ENCODE results near the gene ERBB2. TPM values are rescaled to one million over a fixed set of nuclear protein-coding genes. Genes with fewer than 3 reads are reported as not detected.

ERBB2 gene
- total and polyA plus RNA-seq, 2 of the 13 experiments (the other 11 are each of a cell fraction or from before 2014, with no cell fraction given), result 57.7 to 64.1 TPM

- peak; percentile 59 for TF ChIP-seq ZEB1 (IDR thresholded peaks at IDR 0.05; ENCODE audit: insufficient replicate concordance, low read depth)
- no peak for TF ChIP-seq ZNF451 (CRISPR knock-in tag; IDR thresholded peaks at IDR 0.05)
- TF ChIP-seq ZNF335 (CRISPR knock-in tag; IDR thresholded peaks at IDR 0.05), result peak; percentile 74
- TF ChIP-seq TEAD3 (CRISPR knock-in tag; optimal IDR thresholded peaks at IDR 0.05; ENCODE audit: borderline replicate concordance), result peak; percentile 30
- no peak for TF ChIP-seq SOX13 (IDR thresholded peaks at IDR 0.05)
- TF ChIP-seq SOX13 (CRISPR knock-in tag; conservative IDR thresholded peaks at IDR 0.05 in 1 of 2, IDR thresholded peaks at IDR 0.05 in 1 of 2), result peak in 1 of 2 experiments; percentile 55; a peak in 2 of 4 replicates
- peak; percentile 89 for TF ChIP-seq ZFX (CRISPR knock-in tag; IDR thresholded peaks at IDR 0.05; ENCODE audit: low read depth)
- TF ChIP-seq KDM6A (CRISPR knock-in tag; IDR thresholded peaks at IDR 0.05; ENCODE audit: low read depth), result peak; percentile 48
- peak; percentile 52 for TF ChIP-seq POGK (CRISPR knock-in tag; conservative IDR thresholded peaks at IDR 0.05)
- no peak for TF ChIP-seq CENPBD1 (CRISPR knock-in tag; IDR thresholded peaks at IDR 0.05; ENCODE audit: borderline replicate concordance, low read depth)
- no peak for TF ChIP-seq ATF5 (CRISPR knock-in tag; IDR thresholded peaks at IDR 0.05; ENCODE audit: low read depth)
- TF ChIP-seq MAZ (IDR thresholded peaks at IDR 0.05; ENCODE audit: borderline replicate concordance, low read depth, low read length), result peak; percentile 57; the same call in 1 of the 2 replicates
- TF ChIP-seq MAZ (CRISPR knock-in tag; IDR thresholded peaks at IDR 0.05; ENCODE audit: low read depth), result peak; percentile 35; the same call in 1 of the 2 replicates
- TF ChIP-seq FOXA3 (CRISPR knock-in tag; IDR thresholded peaks at IDR 0.05), result peak; percentile 71; the same call in 1 of the 2 replicates
- TF ChIP-seq ZNF687 (CRISPR knock-in tag; IDR thresholded peaks at IDR 0.05), result peak; percentile 93
- TF ChIP-seq THAP9 (CRISPR knock-in tag; IDR thresholded peaks at IDR 0.05; ENCODE audit: borderline replicate concordance), result peak; percentile 42; the same call in 1 of the 2 replicates
- TF ChIP-seq NCOR1 (IDR thresholded peaks at IDR 0.05; ENCODE audit: borderline replicate concordance, low read length), result no peak
- TF ChIP-seq HES4 (CRISPR knock-in tag; IDR thresholded peaks at IDR 0.05; ENCODE audit: borderline replicate concordance), result no peak
- TF ChIP-seq ZNF552 (CRISPR knock-in tag; IDR thresholded peaks at IDR 0.05; ENCODE audit: borderline replicate concordance), result peak; percentile 80; the same call in 1 of the 2 replicates
Measured at GRCh38 chr17:39674702-39675389, 25.0 kb upstream of the ERBB2 start (continued).
